ENCODE data around the gene UBA52. TPM values are rescaled to one million over a fixed set of nuclear protein-coding genes. Genes with fewer than 3 reads are reported as not detected.

Gene UBA52
- total and polyA plus RNA-seq, 2 of the 13 experiments (the other 11 are each of a cell fraction or from before 2014, with no cell fraction given), result 959 to 1,782 TPM

DNA sequence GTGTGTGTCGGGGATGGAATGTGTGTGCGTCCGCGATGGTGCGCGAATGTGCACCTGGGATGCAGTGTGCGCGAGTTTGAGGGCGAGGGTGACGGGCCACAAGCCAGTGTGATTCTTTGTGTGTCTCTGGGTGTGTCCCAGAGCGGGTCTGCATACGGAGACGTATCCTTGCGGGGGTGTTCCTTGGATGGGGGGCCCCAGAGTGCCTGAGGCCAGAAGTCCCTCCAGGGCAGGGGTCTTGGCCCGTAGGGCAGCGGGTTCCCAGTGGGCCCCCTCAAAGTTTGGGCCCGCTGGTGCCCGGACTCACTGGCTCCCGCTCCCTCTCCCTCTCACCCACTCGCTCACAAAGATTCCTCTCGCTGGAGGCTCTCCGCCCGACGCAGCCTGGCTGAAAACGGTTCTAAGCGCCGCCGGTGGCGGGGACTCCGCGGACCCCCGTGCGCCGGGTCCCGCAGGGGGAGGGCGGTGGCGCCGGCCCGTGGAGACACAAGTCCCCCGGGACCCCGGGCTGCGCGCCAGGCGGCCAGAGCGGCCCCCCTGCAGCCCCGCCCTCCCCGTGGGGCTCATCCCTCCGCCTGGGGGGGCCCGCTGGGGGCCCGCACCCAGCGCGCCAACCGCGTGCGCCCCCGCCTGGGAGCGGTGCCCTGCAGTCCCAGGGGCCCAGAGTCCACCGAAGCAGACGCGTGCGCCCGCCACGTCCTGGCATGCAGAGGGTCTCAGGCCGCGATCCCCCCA, 34.1 kb downstream of the UBA52 start (continued):
- TF ChIP-seq TFDP2 (CRISPR knock-in tag; IDR thresholded peaks at IDR 0.05) (0 out of 2 replicates have a peak, but pooled peaks have one; percentile 17), PREB (CRISPR knock-in tag; IDR thresholded peaks at IDR 0.05) (no peak), ZNF354B (CRISPR knock-in tag; IDR thresholded peaks at IDR 0.05) (no peak), ZNF709 (CRISPR knock-in tag; IDR thresholded peaks at IDR 0.05) (no peak), ZFY (CRISPR knock-in tag; IDR thresholded peaks at IDR 0.05) (peak; percentile 75), ZNF143 (CRISPR knock-in tag; IDR thresholded peaks at IDR 0.05) (no peak), REST (IDR thresholded peaks at IDR 0.05; ENCODE audit: borderline replicate concordance in 1 of 2, low read depth in 1 of 2, low read length in 2 of 2) (no peak), NR1H2 (CRISPR knock-in tag; IDR thresholded peaks at IDR 0.05; ENCODE audit: borderline replicate concordance, low read depth) (no peak), ZNF780A (CRISPR knock-in tag; IDR thresholded peaks at IDR 0.05) (no peak), REL (CRISPR knock-in tag; conservative IDR thresholded peaks at IDR 0.05) (no peak), ZNF660 (CRISPR knock-in tag; IDR thresholded peaks at IDR 0.05; ENCODE audit: borderline replicate concordance, low read depth) (no peak), ZBTB33 (CRISPR knock-in tag; IDR thresholded peaks at IDR 0.05) (peak; percentile 69; the same call in 1 of the 2 replicates), HNRNPK (IDR thresholded peaks at IDR 0.05; ENCODE audit: low read depth, low read length, poor library complexity, severe bottlenecking) (no peak), ISX (CRISPR knock-in tag; conservative IDR thresholded peaks at IDR 0.05) (no peak), MYNN (CRISPR knock-in tag; IDR thresholded peaks at IDR 0.05; ENCODE audit: low read depth) (no peak)
- TF ChIP-seq, protein P1, sequence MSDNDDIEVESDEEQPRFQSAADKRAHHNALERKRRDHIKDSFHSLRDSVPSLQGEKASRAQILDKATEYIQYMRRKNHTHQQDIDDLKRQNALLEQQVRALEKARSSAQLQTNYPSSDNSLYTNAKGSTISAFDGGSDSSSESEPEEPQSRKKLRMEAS (IDR thresholded peaks at IDR 0.05), result peak; percentile 82
- TF ChIP-seq, protein P2, sequence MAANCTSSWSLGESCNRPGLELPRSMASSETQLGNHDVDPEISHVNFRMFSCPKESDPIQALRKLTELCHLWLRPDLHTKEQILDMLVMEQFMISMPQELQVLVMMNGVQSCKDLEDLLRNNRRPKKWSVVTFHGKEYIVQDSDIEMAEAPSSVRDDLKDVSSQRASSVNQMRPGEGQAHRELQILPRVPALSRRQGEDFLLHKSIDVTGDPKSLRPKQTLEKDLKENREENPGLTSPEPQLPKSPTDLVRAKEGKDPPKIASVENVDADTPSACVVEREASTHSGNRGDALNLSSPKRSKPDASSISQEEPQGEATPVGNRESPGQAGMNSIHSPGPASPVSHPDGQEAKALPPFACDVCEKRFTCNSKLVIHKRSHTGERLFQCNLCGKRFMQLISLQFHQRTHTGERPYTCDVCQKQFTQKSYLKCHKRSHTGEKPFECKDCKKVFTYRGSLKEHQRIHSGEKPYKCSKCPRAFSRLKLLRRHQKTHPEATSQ (CRISPR knock-in tag; IDR thresholded peaks at IDR 0.05; ENCODE audit: borderline replicate concordance), result no peak
